Raji (cell line): ENCODE results near the gene SEMA3D.

ENCODE experiments used
- POLR2A ChIP-seq: IDR thresholded peaks from 2 replicates; pipeline ENCODE4 v1.6.1; 2011; ENCODE audit warnings: low read depth, low read length, control low read depth; ENCODE audit not compliant: insufficient read depth

SEMA3D gene

DNA sequence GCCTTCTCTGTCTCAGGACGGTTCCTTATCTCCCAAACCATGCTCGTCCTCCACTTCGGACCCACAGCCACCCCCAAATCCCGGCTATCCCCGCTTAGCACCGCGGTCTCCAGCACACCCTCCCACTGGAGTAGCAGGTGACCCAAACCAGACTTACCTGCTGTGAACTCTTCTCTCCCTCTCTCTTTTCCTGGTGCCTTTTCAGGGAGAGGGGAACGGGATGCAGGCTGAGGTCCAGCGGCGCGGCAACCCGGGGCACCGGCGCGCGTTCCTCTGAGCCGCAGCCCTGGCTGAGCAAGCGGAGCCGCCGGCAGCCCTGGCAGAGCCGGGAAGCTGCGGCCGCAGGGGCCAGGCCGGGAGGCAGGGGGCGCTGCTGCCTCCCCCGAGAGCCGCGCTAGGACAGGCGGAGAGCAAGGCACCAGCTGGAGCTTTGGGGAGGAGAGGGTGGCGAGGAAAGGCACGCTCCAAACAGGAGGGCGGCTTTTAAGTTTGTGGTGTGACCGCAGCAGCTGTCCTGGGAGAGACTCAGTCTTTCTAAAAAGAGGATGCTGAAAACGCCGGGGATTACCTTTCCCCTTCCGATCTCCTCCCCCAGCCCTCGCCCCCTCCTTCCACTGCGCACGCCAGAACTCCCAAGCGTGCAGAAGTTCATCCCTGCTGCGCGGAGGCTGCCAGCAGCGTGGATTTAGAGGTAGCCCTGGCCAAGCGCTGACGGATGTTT lies at the start of gene SEMA3D:
Gene SEMA3D, minus strand, starts transcription at position 536 of the 721 bp plus-strand sequence. CDS start 65,165 bp downstream, outside the sequence.
- no peak for TF ChIP-seq POLR2A

DNA sequence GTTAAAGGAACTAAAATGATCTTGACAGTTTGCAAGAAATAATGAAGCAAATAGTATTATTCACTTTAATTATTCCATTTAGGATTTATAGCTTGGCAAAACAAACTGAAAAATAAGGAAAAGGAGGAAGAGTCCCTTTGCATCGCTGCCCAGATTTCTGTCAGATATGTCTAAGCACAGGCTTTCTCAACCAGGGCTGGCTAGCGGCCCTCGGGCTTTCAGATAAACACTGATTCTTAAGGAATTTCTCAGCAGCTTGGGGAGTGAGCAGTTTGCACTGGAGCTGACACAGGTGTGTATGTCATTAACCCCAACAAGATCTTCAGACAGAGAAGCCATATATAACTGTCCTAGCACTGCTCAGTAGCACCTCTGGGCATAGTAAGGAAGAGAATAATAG lies 47.9 kb upstream of the SEMA3D start:
- no peak for TF ChIP-seq POLR2A

DNA sequence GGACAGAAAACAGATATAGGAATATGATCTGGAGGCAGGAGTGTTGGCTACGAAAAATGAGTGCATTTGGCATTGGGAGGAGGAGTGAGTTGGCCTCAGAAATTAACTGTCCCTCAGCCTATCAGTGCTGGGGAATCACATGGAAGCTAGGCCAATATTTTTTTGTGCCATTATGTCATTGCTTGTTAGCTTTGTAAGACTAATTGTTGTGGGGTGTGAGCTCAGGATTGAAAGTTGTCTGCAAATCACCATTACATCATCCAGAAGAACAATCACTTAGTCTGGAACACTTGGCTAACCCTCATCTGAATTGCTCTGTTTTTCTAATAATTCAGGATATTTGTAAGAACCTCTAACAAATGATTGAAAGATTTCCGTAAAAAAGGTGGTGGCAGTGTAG lies 45.2 kb upstream of the SEMA3D start:
- no peak for TF ChIP-seq POLR2A

DNA sequence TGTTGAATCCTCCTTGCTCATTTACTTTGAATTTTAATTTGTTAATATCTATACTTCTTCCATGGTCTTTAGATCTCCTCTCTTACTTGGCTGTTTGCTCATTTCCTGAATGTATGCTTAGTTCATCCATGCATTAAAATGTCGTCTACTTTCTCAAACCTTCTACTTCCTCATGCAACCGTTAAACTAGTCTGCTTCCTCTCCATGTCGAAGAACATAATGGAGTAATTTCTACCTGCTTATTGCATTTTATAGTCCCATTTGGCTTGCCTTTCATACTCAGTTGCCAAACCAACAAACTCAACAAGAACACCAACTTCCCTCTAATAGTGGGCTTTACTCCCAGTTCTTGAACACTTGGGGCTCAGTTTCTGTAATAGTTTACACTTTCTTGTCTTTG lies 43.8 kb upstream of the SEMA3D start:
- no peak for TF ChIP-seq POLR2A

DNA sequence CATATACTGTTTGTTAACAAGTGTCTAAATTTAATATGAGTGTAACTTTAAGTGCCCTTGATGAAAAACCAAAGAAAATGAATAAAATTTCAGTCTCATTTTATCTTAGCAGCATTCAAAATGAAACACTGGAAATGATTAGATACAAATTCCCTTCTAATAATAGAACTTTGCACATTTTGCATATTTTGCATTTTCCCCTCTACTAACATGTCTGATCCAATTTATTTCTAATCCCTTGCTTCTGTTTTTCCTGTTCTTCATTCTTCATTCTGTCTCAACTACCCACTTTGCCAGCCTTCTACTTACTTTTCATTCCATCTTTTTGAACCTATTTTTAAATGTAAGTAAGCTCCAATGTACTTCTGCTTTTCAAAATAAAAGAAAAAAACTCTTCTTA lies 42.7 kb upstream of the SEMA3D start:
- no peak for TF ChIP-seq POLR2A

DNA sequence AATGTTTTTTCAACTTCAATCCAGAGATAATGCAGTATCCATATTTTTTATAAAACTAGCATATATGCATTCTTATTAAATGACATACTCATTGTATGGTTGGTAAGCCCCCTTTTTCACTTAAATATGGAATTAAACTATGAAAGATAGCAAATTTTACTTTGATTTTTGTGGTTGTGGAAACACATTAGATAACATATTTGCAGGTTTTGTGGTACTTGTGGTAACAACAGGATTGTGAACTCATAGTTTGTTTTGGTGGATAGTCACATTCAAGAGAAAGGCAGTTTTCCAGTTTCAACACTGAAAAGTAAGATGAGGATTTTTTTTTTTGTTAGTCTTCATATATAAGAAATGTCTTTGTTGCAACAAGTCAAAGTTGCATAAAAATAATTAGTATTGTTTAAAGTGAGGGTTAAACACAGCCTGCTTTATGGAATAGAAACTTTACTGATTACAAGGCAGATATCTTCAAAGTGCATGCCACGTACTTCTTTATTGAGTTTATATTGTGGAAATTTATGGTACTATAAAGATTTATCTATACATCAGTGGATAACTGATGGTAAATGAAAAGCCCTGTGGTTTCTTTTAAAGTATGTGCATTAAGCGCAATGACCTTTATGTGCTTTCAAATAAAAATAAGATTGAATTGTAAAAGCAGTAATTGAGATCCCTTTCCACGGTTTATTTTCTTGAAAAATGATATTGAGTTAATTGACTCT lies 39.7 kb upstream of the SEMA3D start:
- no peak for TF ChIP-seq POLR2A

DNA sequence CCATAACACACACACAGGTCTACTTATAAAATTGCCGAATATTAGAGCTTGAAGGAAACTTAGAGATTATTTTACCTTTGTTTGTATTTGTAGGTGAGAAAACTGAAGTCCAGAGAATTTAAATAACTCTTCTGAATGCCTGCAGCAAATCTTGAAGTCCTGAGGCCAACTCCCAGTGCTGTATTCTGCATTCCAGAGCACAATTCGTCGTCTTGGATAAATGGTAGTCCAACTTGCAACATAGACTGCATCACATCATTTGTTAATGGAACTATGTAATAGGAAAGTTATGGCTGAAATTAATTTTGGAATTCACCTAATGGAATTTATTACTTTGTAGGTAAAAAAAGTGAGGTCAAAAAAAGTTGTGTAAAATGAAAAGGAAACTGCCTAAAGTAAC lies 37.3 kb upstream of the SEMA3D start:
- TF ChIP-seq POLR2A, result no peak

DNA sequence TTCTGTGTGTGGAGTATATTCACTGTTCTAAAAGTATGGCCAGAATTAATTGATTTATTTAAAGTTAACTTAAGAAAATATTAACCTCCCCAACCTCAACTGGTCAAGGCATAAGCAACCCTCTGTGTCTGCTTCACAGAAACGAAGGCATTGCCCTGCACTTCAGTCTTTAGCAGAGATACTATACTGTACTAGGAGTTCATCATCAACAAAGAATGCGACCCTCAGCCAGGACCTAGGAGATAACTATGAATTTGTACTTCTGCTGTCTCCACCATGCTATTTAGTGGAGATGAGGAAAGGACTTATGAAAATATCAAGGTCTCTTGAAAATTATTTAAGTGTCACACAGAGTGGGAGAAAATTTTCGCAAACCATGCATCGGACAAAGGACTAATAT lies 35.7 kb upstream of the SEMA3D start:
- TF ChIP-seq POLR2A, result no peak

DNA sequence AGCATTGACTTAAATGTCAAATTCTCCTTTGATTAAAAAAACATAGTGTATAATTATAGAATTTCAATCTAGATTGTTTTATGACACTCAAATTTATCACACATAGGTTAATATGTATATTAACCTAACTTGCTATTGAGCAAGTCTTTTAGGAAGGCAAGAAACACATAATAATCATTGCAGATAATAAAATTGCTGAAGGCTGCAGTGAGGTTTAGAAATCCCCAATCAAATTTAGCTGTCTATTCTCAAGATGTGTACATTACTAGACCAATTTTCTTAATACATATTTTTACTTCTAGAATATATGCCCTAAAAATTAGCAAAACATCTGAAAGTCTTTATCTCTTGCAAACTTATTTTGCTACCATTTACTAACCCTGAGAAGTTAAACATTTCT lies 34.9 kb upstream of the SEMA3D start:
- no peak for TF ChIP-seq POLR2A

DNA sequence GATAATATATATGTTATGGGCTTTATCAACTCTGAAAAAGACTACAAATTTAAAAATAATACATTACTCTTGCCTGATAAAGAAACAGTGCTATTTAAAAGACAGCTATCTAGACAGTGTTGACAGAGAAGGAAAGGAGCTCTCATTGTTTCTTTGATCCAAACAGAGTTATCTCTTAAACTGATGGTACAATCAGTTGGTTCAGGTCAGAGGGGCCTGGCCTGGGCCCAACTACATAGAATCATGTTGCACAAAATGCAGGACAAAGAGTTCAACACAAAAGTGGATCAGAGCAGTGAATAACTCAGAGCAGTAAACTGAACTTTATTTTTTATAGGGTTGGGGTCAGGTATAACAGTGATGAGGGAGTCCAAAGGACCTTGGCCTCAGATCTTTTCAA lies 33.8 kb upstream of the SEMA3D start:
- no peak for TF ChIP-seq POLR2A

DNA sequence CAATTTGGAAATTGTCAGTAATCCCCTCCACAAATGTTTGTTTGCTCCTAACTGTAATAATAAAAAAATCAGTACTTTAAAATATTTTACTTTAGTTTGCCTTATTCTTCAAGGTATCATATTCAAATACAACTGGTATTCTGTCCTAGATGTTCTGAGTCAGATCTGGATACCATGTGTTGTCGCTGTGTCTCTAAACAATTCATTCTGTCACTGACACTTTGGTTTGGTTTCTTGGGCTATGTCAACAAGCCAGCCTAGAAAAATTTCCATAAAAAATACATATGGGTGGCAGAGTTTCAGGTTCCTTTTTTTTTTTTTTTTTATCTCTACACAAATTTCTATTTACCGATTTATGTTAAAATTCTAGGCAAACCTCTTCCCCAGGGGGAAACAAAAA lies 33.2 kb upstream of the SEMA3D start:
- no peak for TF ChIP-seq POLR2A

DNA sequence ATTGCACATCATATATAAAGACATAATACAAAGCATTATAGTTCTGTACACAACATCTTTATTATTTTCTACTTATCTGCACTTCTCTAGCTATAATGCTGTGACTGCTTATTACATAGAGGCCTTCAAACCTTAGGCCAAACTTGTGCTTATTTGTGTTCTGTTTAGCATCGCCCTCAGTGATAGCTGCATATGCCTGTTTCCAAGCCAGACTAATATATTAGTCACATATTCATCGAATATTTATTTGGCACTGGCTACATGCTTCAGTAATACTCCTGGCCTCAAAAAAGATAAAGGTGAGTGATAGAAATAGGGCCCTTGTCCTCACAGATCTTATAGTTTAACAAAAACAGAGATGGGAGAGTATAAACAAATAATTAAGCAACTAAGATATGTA lies 30.2 kb upstream of the SEMA3D start:
- TF ChIP-seq POLR2A, result no peak

DNA sequence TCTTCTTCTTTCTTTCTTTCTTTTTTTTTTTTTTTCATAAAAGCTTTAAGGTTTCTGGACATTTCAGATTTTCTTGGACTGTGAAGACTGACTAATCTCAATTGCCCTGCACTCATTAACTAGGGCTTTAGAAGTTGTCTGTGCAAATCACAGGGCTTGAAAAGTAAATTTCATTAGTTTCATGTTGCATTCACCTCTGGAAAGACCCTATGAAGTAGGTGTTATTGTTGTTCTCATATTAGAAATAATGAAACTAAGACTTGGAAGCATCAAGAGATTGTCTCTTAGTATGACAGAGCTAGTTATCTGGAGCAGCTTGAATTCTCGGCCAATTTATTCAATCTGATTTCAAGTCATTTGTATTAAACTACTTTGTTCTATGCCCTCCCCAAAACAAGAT lies 28.2 kb upstream of the SEMA3D start:
- TF ChIP-seq POLR2A, result no peak

DNA sequence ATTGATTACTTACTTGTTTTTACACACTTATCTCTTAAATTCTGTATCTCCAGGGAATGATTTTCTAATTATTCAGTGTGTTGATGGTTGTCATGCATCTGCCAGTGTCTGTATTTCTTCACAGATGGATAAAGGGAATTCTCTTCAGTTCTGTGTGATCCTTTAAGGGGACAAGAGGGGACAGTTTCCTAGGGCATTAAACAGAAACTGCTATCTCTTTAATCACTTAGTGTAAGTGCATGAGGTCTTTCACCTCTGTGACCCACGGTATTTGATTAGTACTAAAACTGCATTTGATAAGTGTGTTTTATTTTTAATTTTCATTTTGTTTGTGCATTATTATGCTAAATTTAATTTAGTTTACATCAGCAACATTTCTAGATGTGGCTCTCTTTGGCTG lies 26.6 kb upstream of the SEMA3D start:
- no peak for TF ChIP-seq POLR2A

DNA sequence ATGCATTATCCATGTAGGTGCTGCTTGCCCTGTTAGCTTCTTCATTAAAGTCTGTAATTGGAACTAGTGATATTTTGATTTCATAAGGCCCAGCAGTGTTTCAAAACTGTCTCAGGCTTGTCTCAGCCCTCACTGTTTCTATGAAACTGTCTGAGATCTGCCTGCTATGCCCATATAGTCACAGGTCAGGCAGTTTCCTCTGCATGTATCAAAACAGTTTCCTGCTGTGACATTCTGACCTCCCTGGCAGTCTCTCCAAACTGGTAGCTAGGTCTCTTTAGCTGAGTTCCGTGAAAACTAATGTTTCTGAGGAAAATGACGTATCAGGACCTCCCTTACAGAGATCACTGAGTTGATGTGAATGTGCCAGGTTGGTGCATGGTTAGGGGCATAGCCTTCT lies 18.9 kb upstream of the SEMA3D start:
- TF ChIP-seq POLR2A, result no peak

DNA sequence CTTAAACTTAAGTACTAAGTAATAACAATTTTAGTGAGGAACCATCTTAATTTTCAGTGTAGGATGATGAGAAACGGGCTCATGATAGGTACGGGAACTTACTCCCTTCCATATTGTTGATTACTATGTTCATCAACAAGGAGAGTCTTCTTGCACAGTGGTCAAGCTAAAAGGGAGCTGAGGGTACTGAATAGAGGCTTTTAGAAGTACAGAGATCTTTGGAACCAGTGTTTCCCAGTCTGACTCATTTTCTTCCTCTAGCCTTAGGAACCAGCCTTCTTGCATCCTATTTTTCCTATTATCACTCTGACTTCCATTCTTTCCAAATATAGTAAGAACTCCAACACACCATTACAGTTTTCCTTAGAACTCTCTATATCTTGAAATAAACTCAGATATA lies 17.6 kb upstream of the SEMA3D start:
- TF ChIP-seq POLR2A, result no peak

DNA sequence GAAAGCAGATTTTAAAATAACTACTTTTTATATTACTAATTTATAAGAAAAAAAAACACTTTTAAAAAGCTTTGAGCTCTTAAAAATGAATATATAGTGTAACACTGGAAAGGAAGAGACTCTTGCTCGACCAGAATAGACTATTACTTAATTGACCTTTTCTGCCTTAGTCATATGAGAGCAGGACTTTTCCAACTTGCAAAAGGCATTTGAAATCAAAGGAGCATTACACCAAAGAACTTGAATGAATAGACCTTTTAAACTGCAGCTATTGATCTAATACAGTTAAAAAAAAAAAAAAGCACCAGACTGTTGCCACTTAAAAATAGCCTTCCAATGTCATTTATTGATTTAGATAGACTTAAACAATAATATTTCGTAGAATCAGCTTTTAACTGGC lies 17.2 kb upstream of the SEMA3D start:
- no peak for TF ChIP-seq POLR2A
